GM18867 (cell line): ENCODE results near the gene LRMDA.

ENCODE experiments used
- ATAC-seq: cut with Tn5 transposase; IDR thresholded peaks from one replicate; pipeline ENCODE4 v1.9.1; 2021; ENCODE audit warnings: mild to moderate bottlenecking, moderate library complexity; ENCODE audit not compliant: unreplicated experiment

Gene LRMDA

GRCh38 chr10:76088008-76088407, 656.6 kb downstream of the LRMDA start:
- no peak for ATAC-seq

DNA sequence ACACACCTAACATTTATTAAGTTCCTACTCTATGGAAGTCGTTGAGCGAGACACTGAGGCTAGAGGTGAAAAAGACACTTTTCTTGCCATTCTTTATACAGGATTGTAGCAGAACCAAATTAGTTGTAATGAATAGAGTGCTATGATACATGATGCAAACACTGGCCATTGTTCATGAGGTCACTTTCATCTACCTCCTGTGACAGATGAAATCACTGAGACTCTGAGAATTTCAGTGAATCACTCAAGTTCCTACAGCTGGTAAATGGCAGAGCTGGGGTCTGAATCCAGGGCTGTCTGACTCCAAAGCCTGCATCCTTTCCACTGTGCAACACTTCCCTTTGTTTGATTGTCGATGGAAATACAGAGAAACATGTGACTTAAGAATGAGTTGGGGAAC, 657.6 kb downstream of the LRMDA start:
- ATAC-seq, result no peak

- no peak for ATAC-seq
These were observed 658.2 kb downstream of the LRMDA start for GRCh38 chr10:76089556-76090180.

DNA sequence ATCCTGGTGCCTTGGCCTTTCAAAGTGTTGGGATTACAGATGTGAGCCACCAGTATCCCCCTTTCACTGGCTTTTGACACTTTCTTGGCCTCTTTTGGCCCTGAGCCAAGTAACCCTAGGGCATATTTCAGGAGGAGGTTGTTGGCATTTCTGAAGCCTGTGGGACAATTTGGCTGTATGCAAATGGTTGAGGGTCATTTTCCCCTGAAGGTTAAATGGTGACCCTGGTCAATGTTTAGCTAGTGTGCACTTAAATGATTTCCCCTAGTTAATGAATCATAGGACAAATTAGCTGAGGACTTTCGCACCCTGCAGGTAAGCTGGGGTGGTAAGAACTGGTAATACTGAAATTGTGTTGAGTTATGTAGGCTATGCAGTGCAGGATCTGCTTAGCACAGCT, 660.5 kb downstream of the LRMDA start:
- no peak for ATAC-seq

DNA sequence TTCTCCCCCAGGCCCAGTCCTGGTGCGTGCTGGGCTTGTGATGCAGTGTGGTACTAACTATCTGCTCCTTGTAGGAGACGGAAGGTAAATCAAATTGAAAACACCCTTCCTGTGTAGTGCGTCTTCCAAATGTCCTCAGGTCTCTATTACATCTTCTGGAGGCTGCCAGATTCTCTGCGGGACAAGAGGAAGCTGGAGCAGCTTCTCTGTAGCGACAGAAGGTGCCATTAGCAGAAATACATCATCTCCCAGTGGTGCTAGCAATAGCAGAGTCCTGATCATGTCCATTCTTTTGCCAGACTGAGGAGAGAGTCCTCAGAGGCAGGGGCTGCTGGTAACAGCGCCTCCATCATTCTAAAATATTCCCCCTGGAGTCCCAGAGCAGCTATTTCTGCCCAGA, 675.2 kb downstream of the LRMDA start:
- ATAC-seq, result no peak

DNA sequence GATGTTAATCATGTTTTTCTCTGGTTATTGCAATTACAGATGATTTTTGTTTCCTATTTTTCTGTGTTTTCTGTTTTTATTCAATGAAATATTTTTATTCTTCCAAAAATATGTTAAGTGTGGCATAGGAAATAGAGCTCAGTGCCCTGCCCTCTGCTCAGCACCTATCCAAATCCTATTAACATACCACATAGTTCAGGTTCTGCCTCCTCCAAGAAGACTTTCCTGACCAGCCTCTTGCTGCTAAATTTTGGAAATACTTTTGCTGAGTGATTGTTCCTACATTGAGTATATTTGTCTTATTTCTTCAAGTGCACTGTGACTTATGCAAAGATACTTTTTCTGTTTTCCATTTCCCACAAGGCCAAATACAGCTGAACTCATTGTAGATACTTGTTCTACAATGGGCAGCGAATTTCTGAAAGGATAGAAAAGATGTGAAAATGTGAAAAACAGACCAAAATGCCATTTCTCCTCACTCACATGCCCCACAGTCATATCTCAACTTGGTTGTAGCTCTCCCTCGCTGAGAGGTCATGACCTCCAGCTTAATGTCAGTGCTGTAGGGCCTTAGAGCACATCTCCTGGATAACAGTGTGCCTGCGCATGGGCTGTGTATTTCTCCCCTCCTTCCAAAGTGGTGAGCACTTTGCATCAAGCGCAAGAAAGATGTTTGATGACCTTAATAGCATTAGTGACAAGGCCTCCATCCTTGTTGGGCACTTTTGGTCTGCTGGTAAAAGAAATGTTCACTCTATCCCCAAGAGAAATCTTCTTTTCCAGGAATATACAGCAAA, 677.3 kb downstream of the LRMDA start:
- ATAC-seq, result no peak

- no peak for ATAC-seq
These were observed 680.0 kb downstream of the LRMDA start for GRCh38 chr10:76111404-76111803.

- no peak for ATAC-seq
These were observed 680.8 kb downstream of the LRMDA start for GRCh38 chr10:76111986-76112825.

DNA sequence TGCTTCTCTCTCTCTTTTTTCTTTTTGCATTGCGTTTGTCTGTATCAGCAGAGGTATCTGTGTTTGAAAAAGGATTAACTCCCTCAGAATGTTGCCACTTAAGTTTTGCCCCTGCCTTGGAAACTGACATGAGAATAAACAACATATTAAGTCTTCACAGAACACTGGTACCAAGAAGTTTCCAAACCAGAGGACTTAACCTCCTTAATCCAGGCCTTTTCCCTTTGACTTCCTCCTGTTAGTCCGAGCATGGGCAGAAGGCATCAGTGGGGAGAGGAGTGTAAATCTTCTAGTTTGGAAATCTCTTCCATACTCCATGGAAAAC, 681.4 kb downstream of the LRMDA start:
- no peak for ATAC-seq

DNA sequence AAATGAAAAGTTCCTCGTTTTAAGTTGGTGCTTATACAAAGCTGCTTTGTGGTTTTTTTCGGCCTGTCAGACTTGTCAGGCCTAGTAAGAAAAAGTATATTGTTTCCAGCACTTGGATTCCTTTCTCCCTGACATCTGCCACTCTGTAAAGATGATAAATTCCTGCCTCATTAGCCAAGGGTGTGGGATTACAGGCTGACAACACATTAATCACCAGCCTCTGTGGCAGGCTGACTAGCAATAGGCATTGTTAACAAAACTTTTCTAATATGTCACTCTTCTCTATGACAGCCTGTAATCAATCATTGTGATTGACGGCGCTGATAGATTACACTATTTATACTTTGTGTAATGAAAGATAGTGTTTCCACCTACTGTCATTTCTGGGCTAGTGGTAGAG, 682.5 kb downstream of the LRMDA start:
- ATAC-seq, result no peak

DNA sequence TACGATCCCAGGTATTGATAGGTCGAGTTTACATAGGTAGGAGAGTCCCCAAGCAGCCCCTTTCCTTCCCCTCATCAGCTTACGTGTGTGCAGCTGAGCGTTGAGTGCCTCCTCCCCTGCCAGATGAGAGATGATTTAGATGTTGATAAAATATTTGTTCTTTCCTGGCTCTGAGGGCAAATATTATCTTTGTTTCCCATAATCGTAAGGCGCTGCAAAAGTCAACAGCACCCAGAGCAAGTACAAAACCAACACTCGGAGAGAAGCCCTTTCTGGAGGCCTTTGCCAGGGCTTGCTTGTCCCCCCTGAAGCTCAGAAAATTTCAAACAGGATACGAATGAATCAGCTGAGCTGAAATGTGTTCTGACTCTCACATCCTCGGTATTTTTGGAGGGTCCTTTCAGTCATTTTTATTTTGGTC, 683.2 kb downstream of the LRMDA start:
- no peak for ATAC-seq

DNA sequence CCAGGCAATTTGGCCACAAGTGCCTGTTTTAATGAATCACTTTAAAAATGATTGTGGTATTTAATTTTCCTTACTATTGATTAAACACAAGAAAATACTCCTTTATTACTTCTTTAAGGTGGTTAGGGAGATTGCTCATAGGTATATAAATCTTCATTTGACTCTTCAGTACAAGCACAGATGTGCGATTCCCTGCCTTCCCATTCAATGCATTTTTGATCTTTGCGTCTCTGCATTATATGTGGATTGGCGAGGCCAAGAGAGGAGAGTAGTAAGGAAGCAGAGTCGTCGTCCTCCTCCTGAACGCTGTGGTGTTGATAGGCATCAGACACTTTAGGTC, 683.7 kb downstream of the LRMDA start:
- no peak for ATAC-seq

- ATAC-seq, result no peak
These were observed 684.2 kb downstream of the LRMDA start for GRCh38 chr10:76115471-76116155.

GRCh38 chr10:76116523-76116922, 685.1 kb downstream of the LRMDA start:
- no peak for ATAC-seq

- ATAC-seq, result no peak
These were observed 686.5 kb downstream of the LRMDA start for GRCh38 chr10:76117949-76118348.

GRCh38 chr10:76119036-76119435, 687.6 kb downstream of the LRMDA start:
- no peak for ATAC-seq

- no peak for ATAC-seq
These were observed 688.1 kb downstream of the LRMDA start for GRCh38 chr10:76119515-76119914.

GRCh38 chr10:76122056-76122455, 690.6 kb downstream of the LRMDA start:
- ATAC-seq, result no peak

GRCh38 chr10:76124280-76124679, 692.9 kb downstream of the LRMDA start:
- no peak for ATAC-seq

GRCh38 chr10:76125900-76126299, 694.5 kb downstream of the LRMDA start:
- ATAC-seq, result no peak
